Measurements from ENCODE around the gene COQ8A.

GRCh38 chr1:226916497-226916896, 23.6 kb upstream of the COQ8A start:
- TF ChIP-seq CTCF (IDR thresholded peaks at IDR 0.05) (no peak), POLR2AphosphoS5 (IDR thresholded peaks at IDR 0.05; ENCODE audit: low read depth, low read length) (no peak)
